ENCODE measurements around the gene ANKMY2. TPM values are rescaled to one million over a fixed set of nuclear protein-coding genes. Genes with fewer than 3 reads are reported as not detected.

The ANKMY2 gene
- total RNA-seq, 2 experiments from 2014 or later: 11.7 to 12.3 TPM

DNA sequence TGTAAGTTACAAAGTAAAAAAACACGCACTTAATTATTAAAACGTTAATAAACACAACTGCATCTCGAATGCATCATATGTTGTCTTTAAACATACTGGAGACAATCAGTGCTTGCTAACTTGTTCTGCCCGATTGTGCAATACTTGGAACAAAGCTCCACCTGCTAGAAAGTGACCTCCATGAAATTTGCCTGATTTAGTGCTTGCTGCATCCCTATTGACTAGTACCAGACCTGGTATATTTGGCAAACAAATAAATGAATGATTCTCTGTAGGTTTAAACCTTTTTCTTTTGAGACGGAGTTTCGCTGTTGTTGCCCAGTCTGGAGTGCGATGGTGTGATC, 6.7 kb upstream of the ANKMY2 start:
- Mint-ChIP-seq H3K4me3 (no peak overlapping the region), H3K27ac (no peak overlapping the region), H3K9me3 (no peaks in the 10 kb centered on the region), H3K4me1 (peaks cover 46% of the 10 kb centered on the region), H3K36me3 (ENCODE audit: low read depth) (peaks cover 10% of the 10 kb centered on the region), H3K27me3 (no peaks in the 10 kb centered on the region)
- POLR2A ChIA-PET: no interaction called here
- CTCF ChIA-PET: no interaction called here
- DNase-seq: no peak

DNA sequence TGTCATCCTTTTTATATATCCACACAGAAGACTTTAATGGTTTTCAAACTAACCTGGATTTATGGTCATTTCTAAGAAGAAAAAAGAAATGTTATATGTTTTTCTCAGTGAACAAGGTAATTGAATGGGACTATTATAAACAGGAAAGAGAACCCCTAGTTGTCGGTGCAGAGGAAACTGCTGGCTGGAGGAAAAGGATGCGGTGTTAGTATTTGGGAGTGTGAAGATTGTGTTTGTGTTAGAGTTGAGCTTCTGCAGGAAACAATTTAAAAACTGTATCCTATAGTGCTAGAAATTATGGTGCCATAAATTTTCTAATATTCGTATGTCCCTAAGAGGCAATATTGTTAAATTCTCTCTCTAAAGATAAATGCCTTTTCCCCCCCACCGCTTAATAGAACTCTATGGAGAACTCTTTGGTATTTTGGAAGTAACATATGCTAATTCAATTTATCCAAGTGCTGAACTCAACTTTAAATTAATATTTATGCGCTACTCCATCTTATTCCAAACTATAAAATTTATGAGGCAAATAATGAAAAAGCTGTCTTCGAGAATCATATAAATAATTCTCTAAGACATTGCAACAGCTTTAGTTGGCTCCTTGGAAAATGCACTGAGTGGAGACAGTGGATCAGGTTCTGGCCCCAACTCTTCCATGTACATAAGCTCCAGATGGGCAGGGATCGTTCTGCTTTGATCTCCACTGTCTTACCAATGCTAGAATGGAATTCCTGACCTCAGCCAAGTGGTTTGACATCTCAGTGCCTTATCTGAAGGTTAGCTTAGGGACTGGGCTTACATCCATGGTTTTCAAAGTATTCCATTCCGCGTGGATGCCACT, 6.1 kb upstream of the ANKMY2 start:
- H3K4me3 Mint-ChIP-seq: no peak overlapping the region
- no peaks in the 10 kb centered on the region for H3K27me3 Mint-ChIP-seq
- ChIA-PET CTCF (no interaction called here), POLR2A (no interaction called here)
- peaks cover 10% of the 10 kb centered on the region for H3K36me3 Mint-ChIP-seq (ENCODE audit: low read depth)
- no peak for DNase-seq
- H3K27ac Mint-ChIP-seq: no peak overlapping the region
- H3K9me3 Mint-ChIP-seq: no peaks in the 10 kb centered on the region
- peaks cover 52% of the 10 kb centered on the region for H3K4me1 Mint-ChIP-seq

DNA sequence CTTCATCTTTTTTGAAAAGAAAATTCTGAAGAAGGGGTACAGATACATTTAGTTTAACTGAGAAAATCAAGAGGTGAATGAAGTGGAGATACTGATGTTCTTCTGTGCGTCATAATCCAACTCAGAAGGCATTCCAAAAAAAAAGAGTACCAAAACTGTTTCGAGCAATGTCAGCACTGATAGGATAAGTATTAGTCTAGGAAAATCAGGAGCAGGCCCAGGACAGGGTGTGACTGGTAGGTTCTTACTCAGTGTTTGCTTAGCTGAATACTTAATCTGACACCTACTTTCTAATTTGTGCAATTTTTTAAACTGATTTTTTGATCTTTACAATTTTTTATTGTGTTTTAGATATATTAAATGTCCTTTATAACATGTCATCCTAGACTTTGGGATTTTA, 4.7 kb upstream of the ANKMY2 start:
- DNase-seq: no peak
- POLR2A ChIA-PET: no interaction called here
- H3K36me3 Mint-ChIP-seq (ENCODE audit: low read depth): peaks cover 8% of the 10 kb centered on the region
- no peaks in the 10 kb centered on the region for H3K27me3 Mint-ChIP-seq
- peaks cover 51% of the 10 kb centered on the region for H3K4me1 Mint-ChIP-seq
- H3K9me3 Mint-ChIP-seq: no peaks in the 10 kb centered on the region
- H3K27ac Mint-ChIP-seq: no peak overlapping the region
- no peak overlapping the region for H3K4me3 Mint-ChIP-seq
- CTCF ChIA-PET: no interaction called here

DNA sequence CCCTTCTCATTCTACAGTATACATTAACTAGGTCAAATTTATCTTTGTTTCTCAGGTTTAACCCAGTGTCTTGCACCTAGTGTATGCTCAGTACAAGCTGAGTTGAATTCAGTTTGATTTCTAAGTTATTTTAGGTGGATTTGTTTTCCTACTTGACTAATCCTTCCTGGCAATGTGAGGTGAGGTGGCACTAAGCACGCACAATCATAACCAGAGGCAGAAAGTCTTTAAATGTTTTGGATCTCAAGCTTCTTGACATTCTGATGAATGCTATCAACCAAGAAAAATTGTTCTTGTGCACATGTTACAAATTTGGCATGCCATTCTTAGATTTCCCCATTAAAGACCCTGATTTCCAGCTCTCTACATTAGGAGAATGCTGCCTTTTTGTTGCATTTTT, 3.6 kb upstream of the ANKMY2 start:
- Mint-ChIP-seq H3K36me3 (ENCODE audit: low read depth) (peaks cover 8% of the 10 kb centered on the region), H3K27ac (no peak overlapping the region), H3K4me1 (peaks cover 56% of the 10 kb centered on the region), H3K27me3 (no peaks in the 10 kb centered on the region), H3K9me3 (no peaks in the 10 kb centered on the region), H3K4me3 (no peak overlapping the region)
- ChIA-PET POLR2A (no interaction called here), CTCF (no interaction called here)
- DNase-seq: no peak

DNA sequence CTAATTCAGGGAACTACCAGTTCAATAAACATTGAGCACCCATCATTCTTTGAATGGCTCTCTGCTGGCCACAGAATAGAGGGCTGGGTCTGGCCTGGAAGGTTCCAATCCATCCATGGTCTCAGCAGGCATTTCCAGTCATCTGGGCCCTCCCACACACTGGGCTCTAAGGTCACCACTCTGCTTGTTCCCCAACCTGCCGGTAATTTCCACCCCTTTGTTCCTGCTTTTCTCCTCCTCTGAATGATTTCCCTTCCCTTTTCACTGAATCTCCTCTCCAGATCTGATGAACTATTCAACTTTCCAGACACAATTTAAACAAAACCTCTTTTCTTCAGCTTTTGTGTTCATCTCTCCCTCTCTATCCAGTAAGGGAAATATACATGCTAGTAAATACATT, 3.0 kb upstream of the ANKMY2 start:
- no peak overlapping the region for H3K27ac Mint-ChIP-seq
- no peak overlapping the region for H3K4me3 Mint-ChIP-seq
- H3K4me1 Mint-ChIP-seq: peaks cover 60% of the 10 kb centered on the region
- no peaks in the 10 kb centered on the region for H3K27me3 Mint-ChIP-seq
- H3K9me3 Mint-ChIP-seq: no peaks in the 10 kb centered on the region
- CTCF ChIA-PET: no interaction called here
- POLR2A ChIA-PET: no interaction called here
- DNase-seq: no peak
- H3K36me3 Mint-ChIP-seq (ENCODE audit: low read depth): peaks cover 8% of the 10 kb centered on the region

DNA sequence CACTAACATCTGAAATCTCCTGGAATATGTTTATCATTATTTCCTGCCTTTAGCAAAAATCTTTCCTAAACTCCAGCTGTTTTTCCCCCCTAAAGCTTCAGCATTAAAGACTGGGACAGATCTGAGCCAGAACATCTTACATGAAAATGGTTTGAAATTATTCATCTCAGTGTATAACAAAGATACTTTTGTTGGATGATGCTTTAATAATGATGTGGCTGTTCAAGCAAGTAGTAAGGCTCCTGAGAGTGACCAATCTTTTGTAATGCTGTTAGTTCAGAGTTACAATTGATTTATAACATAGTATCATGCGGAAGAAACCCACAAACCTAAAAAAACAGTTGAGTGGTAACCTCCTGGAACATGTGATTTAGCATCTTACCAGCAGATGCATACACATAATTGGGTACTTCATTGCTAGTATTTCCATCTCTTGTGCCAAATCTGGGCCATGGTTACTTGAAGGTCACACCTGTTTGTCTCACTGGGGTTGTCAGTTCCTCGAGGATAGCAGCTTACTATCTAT, 1.9 kb upstream of the ANKMY2 start:
- Mint-ChIP-seq H3K4me3 (peak overlapping the region; percentile 90), H3K27me3 (no peaks in the 10 kb centered on the region), H3K9me3 (no peaks in the 10 kb centered on the region), H3K4me1 (peaks cover 62% of the 10 kb centered on the region), H3K36me3 (ENCODE audit: low read depth) (peaks cover 5% of the 10 kb centered on the region), H3K27ac (no peak overlapping the region)
- no peak for DNase-seq
- POLR2A ChIA-PET: interaction anchor here (1.4 to 1.7 kb wide), 2 partner anchors 12 to 27 kb away, joined by 3 to 6 read pairs; no protein-coding TSS in a partner anchor
- CTCF ChIA-PET: no interaction called here

DNA sequence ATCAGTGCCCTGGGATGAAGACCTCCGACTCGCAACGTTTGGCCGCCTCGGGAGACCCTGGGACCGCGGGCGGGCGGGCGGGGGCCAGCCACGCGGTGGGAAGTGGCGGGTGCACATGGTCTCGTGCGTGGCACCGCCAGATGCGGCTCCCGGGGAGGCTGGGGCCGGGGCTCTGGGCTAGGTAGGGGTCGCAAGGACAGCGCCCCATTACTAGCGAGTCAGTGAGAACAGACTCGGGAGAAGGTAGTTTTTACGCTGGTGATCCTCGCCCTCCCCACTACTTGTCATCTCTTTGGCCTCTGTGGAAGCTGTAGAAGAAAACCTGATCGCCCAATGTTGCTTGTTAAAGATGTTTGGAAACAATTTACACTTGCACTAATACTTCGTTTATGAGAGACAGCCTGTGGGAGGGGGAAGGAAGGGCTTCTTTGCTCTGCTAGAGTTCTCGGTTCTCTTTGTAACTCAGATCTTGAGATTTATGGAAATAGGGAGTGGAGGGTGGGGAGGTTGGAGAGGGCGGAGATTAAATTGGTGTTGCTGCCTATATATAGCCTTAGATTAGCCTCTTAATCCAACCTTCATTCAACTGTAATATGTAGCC, 1.0 kb upstream of the ANKMY2 start:
- no peak for DNase-seq
- ChIA-PET CTCF (interaction anchor here (1.6 kb wide), 1 partner anchor 9 kb away, joined by 3 read pairs; no protein-coding TSS in a partner anchor), POLR2A (interaction anchor here (0.7 to 2.6 kb wide), 12 partner anchors 9 to 615 kb away, joined by 3 to 24 read pairs (median 5); partner anchors contain the start of gene CRPPA)
- H3K4me1 Mint-ChIP-seq: peaks cover 54% of the 10 kb centered on the region
- peak overlapping the region; percentile 90 for H3K4me3 Mint-ChIP-seq
- H3K9me3 Mint-ChIP-seq: no peaks in the 10 kb centered on the region
- H3K27ac Mint-ChIP-seq: peak overlapping the region; percentile 86
- no peaks in the 10 kb centered on the region for H3K27me3 Mint-ChIP-seq
- H3K36me3 Mint-ChIP-seq (ENCODE audit: low read depth): peaks cover 5% of the 10 kb centered on the region

DNA sequence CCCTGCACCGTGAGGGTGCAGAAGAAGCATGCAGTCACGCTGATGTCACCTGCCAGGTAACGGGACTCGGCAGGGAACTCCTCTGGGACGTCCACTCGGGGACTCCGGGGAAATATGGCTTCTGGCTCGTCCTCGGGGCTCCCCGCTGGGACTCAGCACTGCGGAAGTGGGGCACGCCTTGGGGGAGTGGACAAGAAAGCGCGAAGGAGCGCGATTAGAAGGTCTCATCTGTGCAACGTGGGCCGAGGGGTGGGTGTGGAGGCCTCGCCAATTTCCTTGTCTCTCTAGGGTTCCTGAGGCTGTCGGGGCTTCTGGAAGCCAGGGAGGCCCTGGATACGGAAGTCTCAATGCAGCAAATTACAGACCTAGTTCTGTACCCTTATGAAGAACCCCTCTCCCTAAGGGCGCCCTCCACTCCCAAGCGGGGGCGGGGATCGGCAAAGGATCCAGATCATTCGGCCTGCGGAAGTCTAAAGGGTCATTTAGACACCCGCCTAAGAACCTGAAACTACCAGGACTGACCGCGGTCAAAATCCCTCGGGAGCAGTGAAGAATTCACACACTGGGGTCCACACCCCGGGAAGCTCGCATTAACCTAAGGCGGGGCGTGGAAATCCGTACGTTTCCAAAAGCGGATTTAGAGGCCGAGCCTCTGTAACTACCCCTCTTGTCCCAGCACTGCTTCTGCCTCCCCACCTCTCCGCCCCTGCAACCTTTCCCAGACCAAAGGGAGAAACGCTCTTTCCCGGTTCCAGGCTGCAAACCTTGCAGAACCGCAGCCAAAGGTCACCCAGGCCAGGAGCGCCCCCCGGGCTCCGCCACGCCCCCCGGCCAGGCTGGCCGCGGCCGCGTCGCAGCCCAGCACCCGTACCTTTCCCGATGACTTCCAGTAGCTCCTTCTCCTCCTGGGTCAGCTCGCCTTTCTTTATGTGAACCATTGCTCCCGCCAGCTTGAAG, 640 bp downstream of the ANKMY2 start:
- H3K36me3 Mint-ChIP-seq (ENCODE audit: low read depth): peaks cover 4% of the 10 kb centered on the region
- peak overlapping the region; percentile 86 for H3K27ac Mint-ChIP-seq
- peak; percentile 64 for DNase-seq
- peaks cover 42% of the 10 kb centered on the region for H3K4me1 Mint-ChIP-seq
- no peaks in the 10 kb centered on the region for H3K9me3 Mint-ChIP-seq
- no peaks in the 10 kb centered on the region for H3K27me3 Mint-ChIP-seq
- POLR2A ChIA-PET: interaction anchor here (0.7 to 2.6 kb wide), 13 partner anchors 9 to 617 kb away, joined by 3 to 24 read pairs (median 4); partner anchors contain the start of gene CRPPA
- peak overlapping the region; percentile 90 for H3K4me3 Mint-ChIP-seq
- CTCF ChIA-PET: interaction anchor here (0.8 to 1.6 kb wide), 3 partner anchors 8 to 225 kb away, joined by 3 read pairs; no protein-coding TSS in a partner anchor

DNA sequence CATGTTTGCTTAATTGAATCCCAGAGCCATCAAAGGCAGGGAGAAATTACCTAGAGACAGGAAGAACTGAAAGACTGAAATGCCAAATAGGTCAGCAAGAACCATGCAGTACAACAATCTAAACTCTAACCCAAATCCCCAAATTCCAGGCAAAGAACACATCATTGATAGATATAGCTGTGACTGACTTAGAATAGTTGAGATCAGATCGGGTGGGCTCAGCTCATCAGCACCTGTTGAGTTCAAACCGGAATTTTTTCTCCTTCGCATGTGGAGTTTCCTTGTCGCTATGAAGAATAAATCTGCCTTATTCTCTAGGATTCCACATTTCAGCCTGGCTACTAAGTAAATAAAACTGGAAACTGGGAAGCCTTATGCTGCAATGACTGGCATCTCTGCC, 1.4 kb downstream of the ANKMY2 start:
- no peak overlapping the region for H3K27ac Mint-ChIP-seq
- POLR2A ChIA-PET: interaction anchor here (1.3 kb wide), 1 partner anchor 224 kb away, joined by 4 read pairs; no protein-coding TSS in a partner anchor

DNA sequence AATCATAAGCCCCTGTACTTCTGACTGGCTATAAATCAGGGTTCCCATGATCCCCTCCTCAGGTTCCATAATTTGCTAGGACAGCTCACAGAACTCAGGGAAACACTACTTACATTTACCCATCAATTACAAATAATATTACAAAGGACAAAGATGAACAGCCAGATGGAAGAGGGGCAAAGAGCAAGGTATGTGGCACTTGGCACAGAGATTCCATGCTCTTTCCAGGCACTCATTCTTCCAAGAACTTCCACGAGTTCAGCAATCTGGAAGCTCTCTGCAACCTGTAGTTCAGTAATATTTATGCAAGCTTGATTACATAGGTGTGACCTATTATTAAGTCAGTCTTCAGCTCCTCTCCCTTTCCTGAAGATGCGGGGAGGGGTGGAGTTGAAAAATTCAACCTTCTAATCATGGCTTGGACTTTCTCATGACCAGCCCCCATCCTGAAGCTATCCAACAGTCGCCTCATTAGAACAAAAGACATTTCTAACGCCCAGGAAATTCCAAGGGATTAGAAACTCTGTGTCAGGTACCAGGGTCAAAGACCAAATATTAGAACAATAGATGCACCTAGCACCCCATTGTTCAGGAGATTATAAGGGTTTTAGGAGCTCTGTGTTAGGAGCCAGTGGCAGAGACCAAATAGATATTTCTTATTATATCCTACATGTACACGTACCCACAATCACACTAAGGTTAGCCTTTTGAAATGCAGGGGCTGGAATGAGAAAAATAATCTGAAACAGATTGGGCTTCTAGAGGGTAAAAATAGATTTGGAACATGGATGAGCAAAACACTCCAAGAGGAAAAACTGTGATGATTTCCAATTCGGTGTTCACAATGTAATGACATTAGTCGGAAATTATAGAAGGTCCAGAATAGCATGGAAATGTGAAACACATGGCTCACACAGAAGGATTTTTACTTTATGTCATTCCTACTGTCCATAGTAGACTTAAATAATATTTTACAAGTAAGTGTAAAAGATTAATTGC, 7.0 kb downstream of the ANKMY2 start:
- no peak overlapping the region for H3K4me3 Mint-ChIP-seq
- no peak overlapping the region for H3K27ac Mint-ChIP-seq
- H3K36me3 Mint-ChIP-seq (ENCODE audit: low read depth): peaks cover 13% of the 10 kb centered on the region
- CTCF ChIA-PET: no interaction called here
- H3K27me3 Mint-ChIP-seq: no peaks in the 10 kb centered on the region
- H3K4me1 Mint-ChIP-seq: peaks cover 6% of the 10 kb centered on the region
- POLR2A ChIA-PET: no interaction called here
- no peak for DNase-seq
- no peaks in the 10 kb centered on the region for H3K9me3 Mint-ChIP-seq

More for the DNA sequence above, 1.4 kb downstream of the ANKMY2 start:
- Mint-ChIP-seq H3K9me3 (no peaks in the 10 kb centered on the region), H3K4me3 (peak overlapping the region; percentile 90), H3K27me3 (no peaks in the 10 kb centered on the region), H3K4me1 (peaks cover 42% of the 10 kb centered on the region), H3K36me3 (ENCODE audit: low read depth) (peaks cover 4% of the 10 kb centered on the region)
- CTCF ChIA-PET: interaction anchor here (0.6 to 1.6 kb wide), 2 partner anchors 21 to 24 kb away, joined by 3 read pairs; no protein-coding TSS in a partner anchor
- no peak for DNase-seq

DNA sequence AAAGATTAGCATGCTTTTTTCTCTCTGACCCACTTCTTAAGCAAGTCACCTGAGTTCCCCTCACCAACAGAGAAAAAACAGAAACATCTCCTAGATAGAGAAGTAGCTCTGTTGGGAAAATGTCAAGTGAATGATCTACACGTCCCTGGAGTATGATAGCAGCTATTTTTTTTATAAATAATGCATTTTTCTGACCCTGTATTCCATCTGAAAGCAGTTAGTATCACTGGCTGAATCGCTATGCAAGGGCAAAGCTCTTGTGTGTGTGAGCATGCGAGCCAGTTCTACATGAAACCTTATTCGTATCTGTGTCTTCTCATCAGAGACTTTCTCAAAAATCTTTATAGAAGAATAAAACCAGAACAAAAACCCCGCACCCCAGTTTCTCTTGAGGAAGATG, 8.2 kb downstream of the ANKMY2 start:
- H3K27ac Mint-ChIP-seq: no peak overlapping the region
- H3K4me1 Mint-ChIP-seq: no peaks in the 10 kb centered on the region
- ChIA-PET POLR2A (interaction anchor here (2.4 kb wide), 1 partner anchor 8 kb away, joined by 17 read pairs; the partner anchor contains the start of genes ANKMY2 and BZW2), CTCF (interaction anchor here (1.3 kb wide), 1 partner anchor 8 kb away, joined by 3 read pairs; the partner anchor contains the start of genes ANKMY2 and BZW2)
- H3K27me3 Mint-ChIP-seq: no peaks in the 10 kb centered on the region
- DNase-seq: no peak
- no peak overlapping the region for H3K4me3 Mint-ChIP-seq
- no peaks in the 10 kb centered on the region for H3K9me3 Mint-ChIP-seq
- H3K36me3 Mint-ChIP-seq (ENCODE audit: low read depth): peaks cover 15% of the 10 kb centered on the region
